Lower leg skin (tissue), 4 donors: ENCODE results near the gene USP28. TPM values are rescaled to one million over a fixed set of nuclear protein-coding genes. Genes with fewer than 3 reads are reported as not detected.
"Not testable (repeated sequence)": the region's sequence is repeated elsewhere in the genome, so short reads cannot be mapped to it uniquely, and the experiment has no call there.

Source experiments
- DNase-seq, 2 donors: peaks; one replicate each; pipeline ENCODE4 v3.0.0-alpha.2; 2019; ENCODE audit warnings: low spot score in 2 of 2
- H3K4me3 ChIP-seq: fragments of 200-600 bp; sonication (generic); 2 replicates; pipeline ENCODE4 v1.5.1; 2017; ENCODE audit warnings: mild to moderate bottlenecking, low read depth; ENCODE audit not compliant: poor library complexity, severe bottlenecking
- CTCF ChIP-seq, 3 donors: fragments of 450-650 bp; IDR thresholded peaks; one replicate each; pipeline ENCODE4 v1.5.1; 2016; ENCODE audit warnings: antibody characterized with exemption in 3 of 3, mild to moderate bottlenecking in 3 of 3, moderate library complexity in 2 of 3
- POLR2A ChIP-seq, 2 donors: fragments of 450-650 bp; IDR thresholded peaks; one replicate each; pipeline ENCODE4 v1.6.1; 2016 to 2017; ENCODE audit warnings: antibody characterized with exemption in 2 of 2, mild to moderate bottlenecking in 1 of 2, moderate library complexity in 1 of 2
- WGBS, 2 donors: methylation state at CpG; one replicate each; pipeline ENCODE4 v1.1.5; 2018; 5-methylcytosine and 5-hydroxymethylcytosine counted together
- intact Hi-C: fragments of 100-400 bp; cut with DNase I; formaldehyde crosslinking; loops from one replicate; pipeline ENCODE4 v1.15.0; 2023; ENCODE audit warnings: low total_unique reads
- total RNA-seq, 4 donors: library from RNA; depleted of rRNA; stranded (reverse); fragments of >200 nt; gene quantifications; one replicate each; pipeline ENCODE4 v1.1.0, GENCODE V29; 2016

The USP28 gene
- total RNA-seq, 4 donors from 2014 or later = 13.0 to 26.8 (median 16.4) TPM

- DNase-seq = no peak
Measured at GRCh38 chr11:113764527-113765219, 110.7 kb downstream of the USP28 start.

GRCh38 chr11:113763040-113763439 lies 112.3 kb downstream of the USP28 start:
- 93 to 99% methylated on average over 2 of the region's 2 CpGs for WGBS, 2 donors
- H3K4me3 ChIP-seq, DNase-seq, intact Hi-C loops: not testable (repeated sequence)

More at GRCh38 chr11:113764527-113765219, 110.7 kb downstream of the USP28 start:
- intact Hi-C loops = no loop called here
- no peak for TF ChIP-seq POLR2A (IDR thresholded peaks at IDR 0.05)
- no peak for TF ChIP-seq CTCF (IDR thresholded peaks at IDR 0.05)
- 92 to 94% methylated on average over 2 of the region's 2 CpGs for WGBS, 2 donors
- no peak overlapping the region for H3K4me3 ChIP-seq

GRCh38 chr11:113760241-113760640 lies 115.1 kb downstream of the USP28 start:
- no peak overlapping the region for H3K4me3 ChIP-seq
- no peak for DNase-seq
- 92 to 94% methylated on average over 3 of the region's 3 CpGs for WGBS, 2 donors
- TF ChIP-seq POLR2A (IDR thresholded peaks at IDR 0.05) (no peak), CTCF (IDR thresholded peaks at IDR 0.05) (no peak)
- intact Hi-C loops = no loop called here

GRCh38 chr11:113752932-113753331 lies 122.4 kb downstream of the USP28 start:
- TF ChIP-seq CTCF (IDR thresholded peaks at IDR 0.05) (no peak), POLR2A (IDR thresholded peaks at IDR 0.05) (no peak)
- no peak overlapping the region for H3K4me3 ChIP-seq
- no peak for DNase-seq
- intact Hi-C loops = no loop called here
- WGBS, 2 donors = 95 to 98% methylated on average over 3 of the region's 3 CpGs

Other genes with a start within 250 kb of the USP28 start
- 1 to 10 TPM; 1.1 to 4.2 (median 3.0) TPM for gene TMPRSS5, start 169.3 kb downstream of the USP28 start, total RNA-seq
- 10 to 100 TPM; 24.9 to 30.1 (median 27.9) TPM for gene ZW10, start 101.9 kb downstream of the USP28 start, total RNA-seq
- not detected for gene CLDN25, start 95.8 kb downstream of the USP28 start, total RNA-seq
- not detected for gene HTR3B, start 29.2 kb upstream of the USP28 start, total RNA-seq
- under 1 TPM in 3 of 4 donors, not detected in 1; 0.15 to 0.55 (median 0.42) TPM for gene HTR3A, start 99.5 kb upstream of the USP28 start, total RNA-seq
- 100 to 1,000 TPM; 167 to 369 (median 233) TPM for gene ZBTB16, start 184.1 kb upstream of the USP28 start, total RNA-seq